Loucy (cell line): Measurements from ENCODE around the gene AURKAIP1.

Experiments
- EZH2phosphoT487 ChIP-seq: fragments of 200-600 bp; IDR thresholded peaks from 2 replicates; pipeline ENCODE4 v1.6.1; 2018; ENCODE audit warnings: antibody characterized with exemption, mild to moderate bottlenecking, moderate library complexity, borderline replicate concordance
- TF ChIP-seq, protein P1 (sequence below): fragments of 200-600 bp; sonication (generic); conservative IDR thresholded peaks from 2 replicates; pipeline ENCODE4 v1.5.1; 2014; ENCODE audit warnings: mild to moderate bottlenecking, antibody characterized with exemption, low read length

DNA sequence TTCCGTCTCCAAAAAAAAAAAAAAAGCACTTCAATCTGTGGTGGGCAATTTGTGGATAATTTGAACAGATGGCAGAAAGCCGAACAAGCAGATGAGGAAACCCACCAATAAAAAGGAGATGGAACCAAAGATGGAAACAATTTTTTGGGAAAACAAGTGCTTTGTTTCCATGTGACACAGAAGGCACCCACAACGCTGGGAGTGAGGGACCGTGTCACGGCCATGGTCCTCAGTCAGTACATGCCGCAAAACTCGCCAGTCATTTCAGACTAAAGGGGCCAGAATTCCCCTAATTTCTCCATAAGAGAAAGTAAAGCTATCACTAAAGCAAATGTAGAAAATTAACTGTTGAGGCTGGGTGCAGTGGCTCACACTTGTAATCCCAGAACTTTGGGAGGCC, 19.1 kb upstream of the AURKAIP1 start:
- TF ChIP-seq EZH2phosphoT487, result no peak
- TF ChIP-seq, protein P1, sequence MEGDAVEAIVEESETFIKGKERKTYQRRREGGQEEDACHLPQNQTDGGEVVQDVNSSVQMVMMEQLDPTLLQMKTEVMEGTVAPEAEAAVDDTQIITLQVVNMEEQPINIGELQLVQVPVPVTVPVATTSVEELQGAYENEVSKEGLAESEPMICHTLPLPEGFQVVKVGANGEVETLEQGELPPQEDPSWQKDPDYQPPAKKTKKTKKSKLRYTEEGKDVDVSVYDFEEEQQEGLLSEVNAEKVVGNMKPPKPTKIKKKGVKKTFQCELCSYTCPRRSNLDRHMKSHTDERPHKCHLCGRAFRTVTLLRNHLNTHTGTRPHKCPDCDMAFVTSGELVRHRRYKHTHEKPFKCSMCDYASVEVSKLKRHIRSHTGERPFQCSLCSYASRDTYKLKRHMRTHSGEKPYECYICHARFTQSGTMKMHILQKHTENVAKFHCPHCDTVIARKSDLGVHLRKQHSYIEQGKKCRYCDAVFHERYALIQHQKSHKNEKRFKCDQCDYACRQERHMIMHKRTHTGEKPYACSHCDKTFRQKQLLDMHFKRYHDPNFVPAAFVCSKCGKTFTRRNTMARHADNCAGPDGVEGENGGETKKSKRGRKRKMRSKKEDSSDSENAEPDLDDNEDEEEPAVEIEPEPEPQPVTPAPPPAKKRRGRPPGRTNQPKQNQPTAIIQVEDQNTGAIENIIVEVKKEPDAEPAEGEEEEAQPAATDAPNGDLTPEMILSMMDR, result no peak
